DND-41 (cell line): ENCODE measurements around the gene NPS.

Experiments used
- EZH2 ChIP-seq: IDR thresholded peaks from 3 replicates; pipeline ENCODE4 v1.6.1; 2012; ENCODE audit warnings: borderline replicate concordance, low read depth, mild to moderate bottlenecking, moderate library complexity, low read length, inconsistent platforms; ENCODE audit not compliant: severe bottlenecking
- TF ChIP-seq, protein P1 (sequence below): IDR thresholded peaks from 2 replicates; pipeline ENCODE4 v1.5.1; 2012; ENCODE audit warnings: borderline replicate concordance, low read length, moderate library complexity, mild to moderate bottlenecking; ENCODE audit not compliant: poor library complexity, severe bottlenecking; ENCODE audit errors: extremely low read depth

DNA sequence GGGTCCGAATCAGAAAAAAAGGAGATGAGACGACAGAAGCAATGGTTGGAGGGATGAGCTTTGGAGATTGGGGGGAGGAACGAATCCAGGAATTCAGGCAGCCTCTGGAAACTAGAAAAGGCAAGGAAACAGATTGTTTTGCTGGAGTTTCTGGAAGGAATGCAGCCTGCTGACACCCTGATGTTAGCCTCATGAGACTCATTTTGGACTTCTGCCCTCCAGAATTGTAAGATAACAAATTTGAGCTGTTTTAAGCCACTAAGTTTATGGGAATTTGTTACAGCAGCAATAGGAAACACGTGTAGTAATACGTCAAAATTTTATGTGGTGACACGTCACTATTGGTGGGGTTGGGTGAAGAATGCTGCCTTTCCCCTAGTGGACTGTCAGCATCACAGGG is 25.6 kb upstream of the NPS start:
- TF ChIP-seq, protein P1, sequence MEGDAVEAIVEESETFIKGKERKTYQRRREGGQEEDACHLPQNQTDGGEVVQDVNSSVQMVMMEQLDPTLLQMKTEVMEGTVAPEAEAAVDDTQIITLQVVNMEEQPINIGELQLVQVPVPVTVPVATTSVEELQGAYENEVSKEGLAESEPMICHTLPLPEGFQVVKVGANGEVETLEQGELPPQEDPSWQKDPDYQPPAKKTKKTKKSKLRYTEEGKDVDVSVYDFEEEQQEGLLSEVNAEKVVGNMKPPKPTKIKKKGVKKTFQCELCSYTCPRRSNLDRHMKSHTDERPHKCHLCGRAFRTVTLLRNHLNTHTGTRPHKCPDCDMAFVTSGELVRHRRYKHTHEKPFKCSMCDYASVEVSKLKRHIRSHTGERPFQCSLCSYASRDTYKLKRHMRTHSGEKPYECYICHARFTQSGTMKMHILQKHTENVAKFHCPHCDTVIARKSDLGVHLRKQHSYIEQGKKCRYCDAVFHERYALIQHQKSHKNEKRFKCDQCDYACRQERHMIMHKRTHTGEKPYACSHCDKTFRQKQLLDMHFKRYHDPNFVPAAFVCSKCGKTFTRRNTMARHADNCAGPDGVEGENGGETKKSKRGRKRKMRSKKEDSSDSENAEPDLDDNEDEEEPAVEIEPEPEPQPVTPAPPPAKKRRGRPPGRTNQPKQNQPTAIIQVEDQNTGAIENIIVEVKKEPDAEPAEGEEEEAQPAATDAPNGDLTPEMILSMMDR: no peak
- TF ChIP-seq EZH2: no peak
